NCI-H82 (cell line): ENCODE results near the gene CTIF.

Source experiments
- DNase-seq: peaks from one replicate; lab custom pipeline; 2025; lab: John Stamatoyannopoulos, UW

Gene CTIF

DNA sequence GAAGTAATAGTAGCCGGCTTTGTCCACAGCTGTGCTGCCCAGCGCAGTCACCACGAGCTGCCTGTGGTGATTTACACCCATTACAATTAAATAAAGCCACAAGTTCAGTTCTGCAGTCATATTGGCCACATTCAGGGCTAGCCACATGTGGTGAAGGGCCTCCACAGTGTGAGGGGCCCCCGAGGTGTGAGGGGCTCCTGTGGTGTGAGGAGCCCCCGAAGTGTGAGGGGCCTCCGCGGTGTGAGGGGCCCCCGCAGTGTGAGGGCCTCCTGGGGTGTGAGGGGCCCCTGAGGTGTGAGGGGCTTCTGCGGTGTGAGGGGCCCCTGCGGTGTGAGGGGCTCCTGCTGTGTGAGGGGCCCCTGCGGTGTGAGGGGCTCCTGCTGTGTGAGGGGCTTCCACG is 191.2 kb downstream of the CTIF start:
- no peak for DNase-seq

DNA sequence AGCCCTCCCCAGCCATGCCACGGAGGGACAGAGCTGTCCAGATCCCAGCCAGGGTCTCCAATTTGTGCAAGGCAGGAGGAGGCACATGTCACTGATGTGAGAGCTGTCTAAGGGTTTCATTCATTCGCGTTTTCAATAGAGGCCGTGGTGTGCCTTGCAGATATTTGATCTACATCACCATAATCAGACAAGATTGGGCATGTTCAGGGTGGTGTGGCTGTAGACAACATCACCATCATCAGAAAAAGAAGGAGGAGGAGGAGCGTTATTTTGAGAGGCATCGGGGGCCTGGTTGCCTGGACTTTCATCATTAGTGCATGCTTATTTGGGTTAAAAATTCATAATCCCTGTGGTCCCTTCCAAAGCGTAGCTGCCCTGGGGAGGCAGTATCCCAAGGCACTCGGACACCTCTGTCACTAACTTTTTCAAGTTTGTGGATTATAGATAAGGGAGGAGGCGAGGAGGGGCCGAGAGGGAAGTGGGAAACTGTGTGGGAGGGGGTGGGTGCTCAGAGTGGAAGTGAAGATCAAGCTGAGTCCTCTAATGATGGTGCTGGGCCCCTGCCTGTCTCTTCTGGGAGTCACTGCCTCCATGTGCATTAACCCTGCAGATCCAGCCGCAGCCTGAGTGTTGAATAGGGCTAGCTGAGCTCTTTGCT is 194.1 kb downstream of the CTIF start:
- no peak for DNase-seq

GRCh38 chr18:48733643-48734253 is 194.9 kb downstream of the CTIF start:
- DNase-seq = no peak

DNA sequence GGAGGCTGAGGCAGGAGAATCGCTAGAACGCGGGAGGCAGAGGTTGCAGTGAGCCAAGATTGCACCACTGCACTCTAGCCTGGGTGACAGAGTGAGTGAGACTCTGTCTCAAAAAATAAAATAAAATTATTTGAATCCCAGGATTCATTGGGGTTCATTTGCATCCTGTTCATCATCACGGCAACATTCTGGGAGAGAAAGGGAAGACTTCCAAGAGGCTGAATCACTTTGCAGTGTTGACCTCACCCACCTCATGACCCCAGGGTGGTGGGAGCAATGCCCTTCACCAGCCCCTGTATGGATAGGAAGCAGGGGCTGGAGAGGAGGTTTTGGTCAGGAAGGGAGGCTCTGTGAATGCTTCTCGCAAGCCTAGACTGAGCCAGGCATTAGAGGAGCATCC is 195.6 kb downstream of the CTIF start:
- no peak for DNase-seq

DNA sequence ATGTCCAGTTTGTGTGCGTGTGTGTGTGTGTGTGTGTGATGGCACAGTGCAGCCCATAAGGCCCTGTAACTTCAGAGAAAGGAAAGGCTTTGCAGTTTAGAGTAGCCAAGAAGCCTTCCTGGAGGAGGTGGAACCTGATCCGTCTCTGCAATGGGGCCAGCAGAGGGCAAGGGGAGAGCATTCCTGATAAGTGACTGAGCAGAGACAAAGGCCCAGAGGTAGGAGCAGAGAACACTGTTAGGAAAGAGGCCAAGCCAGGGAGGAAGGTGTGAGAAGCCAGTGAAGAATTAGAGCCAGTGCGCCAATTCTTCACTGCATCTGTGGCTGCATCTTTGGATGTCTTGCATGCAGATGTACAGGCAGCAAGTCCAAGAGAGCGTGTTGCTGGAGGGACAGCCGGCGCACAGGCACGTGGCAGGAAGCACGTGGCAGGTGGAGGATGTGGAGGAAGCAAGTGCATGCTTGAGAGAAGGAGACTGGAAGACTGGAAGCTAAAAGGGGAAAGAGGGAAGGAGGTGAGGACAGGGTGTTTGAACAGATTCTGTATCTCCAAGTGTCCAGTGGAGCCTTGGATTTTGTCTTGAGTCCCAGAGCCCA is 196.3 kb downstream of the CTIF start:
- no peak for DNase-seq

DNA sequence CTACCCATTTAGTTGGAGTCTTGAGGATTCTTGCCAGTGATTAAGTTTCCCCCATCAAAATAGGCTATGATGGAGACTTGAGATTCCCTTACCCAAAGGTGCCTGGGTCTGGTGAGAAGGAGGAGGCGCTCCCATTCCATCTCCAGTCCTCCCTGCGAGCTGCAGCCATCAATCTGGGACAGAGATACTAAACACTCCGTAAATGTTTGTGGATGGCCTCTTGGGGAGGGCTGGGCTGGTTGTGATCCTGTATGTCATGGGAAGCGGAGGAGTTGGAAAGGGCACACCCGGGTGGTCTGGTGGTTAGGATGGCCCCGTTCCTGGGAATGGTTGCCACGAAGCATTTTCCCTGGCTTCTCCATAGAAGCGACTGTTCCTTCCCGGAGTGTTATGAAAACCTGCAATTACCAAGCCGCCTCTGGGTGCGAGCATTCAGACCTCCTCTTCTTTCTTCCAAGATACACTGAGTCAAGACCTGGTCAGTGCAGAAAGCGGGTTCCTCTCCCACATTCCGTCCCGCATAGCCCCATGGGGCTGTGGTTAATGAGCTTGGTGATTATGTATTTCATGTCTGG is 196.9 kb downstream of the CTIF start:
- no peak for DNase-seq

GRCh38 chr18:48736321-48737260 is 197.8 kb downstream of the CTIF start:
- DNase-seq = no peak

GRCh38 chr18:48739266-48740067 is 200.6 kb downstream of the CTIF start:
- DNase-seq = no peak

DNA sequence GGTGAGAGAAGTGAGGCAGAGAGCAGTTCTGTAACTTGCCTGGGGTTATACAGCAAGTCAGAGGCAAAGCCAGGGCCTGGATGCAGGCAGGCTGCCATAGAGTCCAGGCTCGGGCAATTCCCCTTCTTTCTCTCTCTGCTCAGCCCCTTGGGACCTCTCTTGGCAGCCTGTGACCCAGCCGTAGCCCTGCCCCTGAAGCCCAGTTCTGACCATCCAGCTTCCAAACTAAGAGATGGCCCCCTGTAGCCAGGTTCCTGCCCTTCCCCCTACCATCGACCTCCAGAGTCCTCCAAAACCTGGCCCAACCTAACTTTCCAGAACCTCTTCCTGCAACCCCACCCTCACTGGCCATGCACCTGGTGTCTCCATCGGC is 201.2 kb downstream of the CTIF start:
- DNase-seq = no peak

GRCh38 chr18:48740851-48741485 is 202.1 kb downstream of the CTIF start:
- DNase-seq = no peak

DNA sequence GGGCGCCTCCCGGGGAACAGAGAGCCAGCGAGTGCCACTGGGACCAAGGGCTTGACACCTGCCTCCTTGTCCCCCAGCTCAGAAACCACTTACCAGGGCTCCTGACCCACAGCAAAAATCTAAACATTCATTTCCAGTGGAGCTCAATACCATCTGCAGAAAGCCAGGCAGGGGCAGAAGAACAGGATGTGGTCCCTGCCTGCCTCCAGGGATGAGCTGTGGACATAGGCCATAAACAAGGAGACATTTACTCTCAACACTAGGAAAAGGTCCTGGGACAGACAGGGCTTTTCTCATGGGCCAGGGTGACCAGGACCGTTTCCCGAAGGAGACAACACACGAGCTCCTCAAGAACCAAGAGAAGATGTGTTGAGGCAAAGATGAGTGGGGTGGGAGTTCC is 203.0 kb downstream of the CTIF start:
- no peak for DNase-seq

- no peak for DNase-seq
These were observed 203.5 kb downstream of the CTIF start for GRCh38 chr18:48742304-48742703.

- no peak for DNase-seq
These were observed 204.1 kb downstream of the CTIF start for GRCh38 chr18:48742706-48743475.

DNA sequence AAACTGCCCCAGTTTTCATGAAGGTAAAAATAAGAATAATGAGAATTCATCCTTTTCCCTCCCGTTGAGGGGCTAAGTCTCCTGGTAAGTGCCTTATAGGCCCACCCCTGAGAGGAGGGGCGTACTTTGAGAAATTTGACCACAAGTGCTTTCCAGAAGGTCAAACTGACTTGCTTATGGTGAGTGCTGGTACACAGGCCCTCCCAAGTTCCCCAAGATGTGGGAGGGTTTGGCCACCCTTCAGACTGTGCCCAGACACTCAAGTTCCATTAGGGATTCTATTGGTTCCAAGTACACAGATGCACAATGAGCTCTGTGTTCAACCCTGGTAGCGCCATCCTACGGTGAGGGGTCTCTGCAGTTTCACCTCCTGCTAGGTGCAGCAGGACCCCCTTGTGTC is 205.1 kb downstream of the CTIF start:
- no peak for DNase-seq

GRCh38 chr18:48745293-48745692 is 206.5 kb downstream of the CTIF start:
- no peak for DNase-seq

GRCh38 chr18:48749768-48750167 is 210.9 kb downstream of the CTIF start:
- no peak for DNase-seq

GRCh38 chr18:48750485-48751175 is 211.8 kb downstream of the CTIF start:
- DNase-seq = no peak

DNA sequence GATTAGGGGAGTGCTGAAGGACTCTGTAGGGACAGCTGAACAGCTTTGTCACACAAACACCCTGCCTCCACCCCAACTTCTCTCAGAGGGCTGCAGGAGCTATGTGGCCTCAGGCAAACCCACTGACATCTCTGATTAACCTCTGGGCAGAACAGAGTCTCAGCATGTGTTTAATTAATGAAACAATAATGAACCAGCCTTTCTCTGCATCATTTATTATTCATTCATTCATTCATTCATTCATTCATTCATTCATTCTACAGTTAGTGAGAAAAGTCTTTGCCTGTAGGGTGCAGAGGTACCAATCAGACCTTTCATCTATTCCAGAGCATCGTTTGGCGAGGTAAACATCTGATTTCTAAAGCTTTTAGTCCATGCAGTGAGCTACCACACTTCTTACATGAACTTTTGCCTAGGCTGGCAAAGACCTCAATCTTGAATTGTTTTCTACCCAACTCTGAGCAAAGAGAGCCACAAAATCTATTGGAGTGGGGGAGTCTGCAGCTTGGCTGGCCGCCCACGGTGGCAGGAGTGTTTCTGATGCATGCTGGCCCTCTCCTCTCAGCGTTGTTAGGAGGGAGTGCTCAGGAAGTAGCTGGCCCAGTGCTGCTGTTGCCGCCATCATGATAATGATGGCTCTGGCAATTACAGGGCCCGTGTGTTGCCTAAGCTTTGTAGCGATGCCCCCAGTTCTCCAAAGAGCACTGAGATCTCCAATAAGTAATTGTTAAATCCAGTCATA is 213.1 kb downstream of the CTIF start:
- DNase-seq = no peak

GRCh38 chr18:48752478-48752877 is 213.6 kb downstream of the CTIF start:
- no peak for DNase-seq
